Thyroid gland (tissue), 4 donors: Measurements from ENCODE around the gene C1QTNF9B. TPM values are rescaled to one million over a fixed set of nuclear protein-coding genes. Genes with fewer than 3 reads are reported as not detected.

Source experiments
- DNase-seq, 2 donors: peaks; one replicate each; pipeline ENCODE4 v3.0.0-alpha.2; 2019
- H3K27ac ChIP-seq, 3 donors: fragments of 200-600 bp; sonication (generic); 1 replicate in 2 of 3; 2 replicates in 1 of 3; pipeline ENCODE4 v1.5.1; 2016 to 2019; ENCODE audit warnings: mild to moderate bottlenecking in 1 of 3, moderate library complexity in 1 of 3
- H3K27me3 ChIP-seq: fragments of 200-600 bp; sonication (generic); one replicate; pipeline ENCODE4 v1.5.1; 2019
- H3K36me3 ChIP-seq, 2 donors: fragments of 200-600 bp; sonication (generic); one replicate each; pipeline ENCODE4 v1.5.1; 2016 to 2019
- H3K4me1 ChIP-seq, 2 donors: fragments of 200-600 bp; sonication (generic); one replicate each; pipeline ENCODE4 v1.5.1; 2017 to 2019
- H3K4me3 ChIP-seq, 3 donors: fragments of 200-600 bp; sonication (generic); replicated peaks in 1 of 3; 1 replicate in 2 of 3; 2 replicates in 1 of 3; pipeline ENCODE4 v1.5.1; 2016; ENCODE audit warnings: mild to moderate bottlenecking in 1 of 3
- H3K9me3 ChIP-seq: fragments of 200-600 bp; sonication (generic); one replicate; pipeline ENCODE4 v1.5.1; 2017
- CTCF ChIP-seq, 6 experiments: fragments of 200-600 bp in 3 of 6; fragments of 450-650 bp in 3 of 6; sonication (generic) in 3 of 6; IDR thresholded peaks; one replicate each; pipeline ENCODE4 v1.5.1; 2016 to 2019; ENCODE audit warnings: antibody characterized with exemption in 6 of 6, mild to moderate bottlenecking in 2 of 6, inconsistent platforms in 1 of 6, moderate library complexity in 1 of 6
- POLR2A ChIP-seq, 2 donors: fragments of 450-650 bp; IDR thresholded peaks; one replicate each; pipeline ENCODE4 v1.6.1; 2017; ENCODE audit warnings: antibody characterized with exemption in 2 of 2, mild to moderate bottlenecking in 2 of 2, moderate library complexity in 1 of 2
- WGBS, 2 donors: methylation state at CpG; one replicate each; pipeline ENCODE4 v1.1.5; 2017; 5-methylcytosine and 5-hydroxymethylcytosine counted together
- intact Hi-C: fragments of 100-400 bp; cut with DNase I; formaldehyde crosslinking; loops from one replicate; pipeline ENCODE4 v1.15.1; 2023
- total RNA-seq, 4 donors: library from RNA; depleted of rRNA; stranded (reverse); fragments of >200 nt; gene quantifications; one replicate each; pipeline ENCODE4 v1.2.3, GENCODE V29; 2016

Gene C1QTNF9B
- total RNA-seq, 4 donors from 2014 or later: not detected

DNA sequence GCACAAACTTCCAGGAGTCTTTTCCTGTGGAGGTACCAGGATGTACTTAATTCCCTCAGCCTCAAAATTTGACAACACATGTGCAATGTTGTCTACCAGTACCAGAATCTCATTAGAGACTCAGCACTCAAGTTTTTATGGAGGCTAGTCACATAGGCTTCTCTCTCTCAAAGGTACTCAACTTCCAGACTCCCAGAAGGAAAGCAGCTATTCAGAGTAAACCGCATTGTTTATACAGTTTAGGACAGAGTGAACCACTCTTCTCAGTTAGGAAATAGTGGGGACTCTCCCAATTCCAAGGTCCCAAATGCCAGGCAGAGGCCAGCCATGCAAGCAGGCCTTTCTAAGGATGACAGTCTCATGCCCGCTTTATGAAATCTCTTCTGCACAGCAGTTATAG lies 8.5 kb upstream of the C1QTNF9B start:
- H3K36me3 ChIP-seq: no peaks in the 10 kb centered on the region
- peaks cover 9% of the 10 kb centered on the region for H3K27me3 ChIP-seq
- no peak for DNase-seq
- intact Hi-C loops: no loop called here
- no peak for TF ChIP-seq POLR2A (IDR thresholded peaks at IDR 0.05)
- no peak for TF ChIP-seq CTCF (IDR thresholded peaks at IDR 0.05)
- no peak overlapping the region for H3K4me3 ChIP-seq
- no peaks in the 10 kb centered on the region for H3K9me3 ChIP-seq
- H3K4me1 ChIP-seq: peaks cover 9 to 10% of the 10 kb centered on the region in 2 donors
- WGBS, 2 donors: 80 to 82% methylated on average over 2 of the region's 2 CpGs
- H3K27ac ChIP-seq: no peak overlapping the region

- peaks cover 9% of the 10 kb centered on the region for H3K27me3 ChIP-seq
- no peak overlapping the region for H3K4me3 ChIP-seq
- no peaks in the 10 kb centered on the region for H3K9me3 ChIP-seq
- TF ChIP-seq POLR2A (IDR thresholded peaks at IDR 0.05): no peak
- WGBS, 2 donors: 47 to 55% methylated on average over 13 to 15 of the region's 16 CpGs
- H3K36me3 ChIP-seq: no peaks in the 10 kb centered on the region
- intact Hi-C loops: no loop called here
- no peak overlapping the region for H3K27ac ChIP-seq
- peaks cover 9 to 10% of the 10 kb centered on the region in 2 donors for H3K4me1 ChIP-seq
- no peak for DNase-seq
Measured at GRCh38 chr13:23903906-23904280, 6.6 kb upstream of the C1QTNF9B start.

DNA sequence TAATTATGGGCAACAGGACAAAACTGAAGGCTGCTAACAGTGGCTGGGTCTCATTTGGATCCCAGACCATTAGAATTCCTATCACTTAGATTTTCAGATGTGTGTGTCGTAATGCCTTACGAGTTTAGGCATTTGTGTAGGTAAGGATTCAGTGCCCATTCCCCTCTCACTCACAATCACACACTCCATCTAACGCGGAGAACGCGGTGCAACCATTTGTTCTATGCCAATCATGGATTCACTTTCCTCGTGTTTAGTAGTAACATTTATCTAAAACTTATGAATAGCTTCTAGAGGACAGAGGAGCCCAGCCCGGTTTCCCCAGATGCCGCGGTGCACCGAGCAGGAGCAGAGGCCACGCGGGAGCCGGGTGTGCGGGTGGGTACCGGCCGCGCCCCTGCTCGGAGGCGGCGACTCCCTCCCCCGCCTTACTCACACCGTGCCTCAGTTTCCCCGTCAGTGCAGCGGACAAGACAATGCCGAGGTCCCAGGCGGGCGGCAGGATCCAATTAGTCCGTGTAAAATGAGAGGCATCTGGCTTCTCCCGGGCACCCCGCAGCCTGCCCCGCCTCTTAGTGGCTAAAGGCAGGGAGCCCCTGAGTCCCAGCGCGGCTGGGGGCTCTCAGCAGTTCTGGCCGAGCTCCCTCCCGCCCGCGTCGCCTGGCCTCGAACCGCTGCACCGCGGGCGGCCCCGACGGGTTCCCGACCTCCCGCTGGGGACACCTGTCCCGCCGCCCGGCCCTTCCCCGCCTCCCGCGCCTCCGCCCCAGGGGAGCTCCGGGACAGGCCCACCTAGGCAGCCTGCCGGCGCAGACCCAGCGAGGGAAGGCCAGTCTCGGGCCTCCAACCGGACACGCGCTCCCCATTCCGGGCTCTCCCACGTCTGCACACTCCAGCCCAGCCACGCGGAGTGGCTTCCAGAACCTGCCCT lies 5.9 kb upstream of the C1QTNF9B start:
- TF ChIP-seq CTCF (IDR thresholded peaks at IDR 0.05) (no peak), POLR2A (IDR thresholded peaks at IDR 0.05) (no peak)
- Histone ChIP-seq H3K27me3 (peaks cover 9% of the 10 kb centered on the region), H3K4me1 (peaks cover 9 to 10% of the 10 kb centered on the region in 2 donors), H3K36me3 (no peaks in the 10 kb centered on the region), H3K4me3 (peak overlapping the region in 1 of 3 donors; percentile 13), H3K9me3 (no peaks in the 10 kb centered on the region), H3K27ac (no peak overlapping the region)
- WGBS, 2 donors: 22 to 24% methylated on average over 13 to 42 of the region's 67 CpGs
- DNase-seq: no peak
- intact Hi-C loops: no loop called here

GRCh38 chr13:23901365-23901764 lies 4.1 kb upstream of the C1QTNF9B start:
- intact Hi-C loops: no loop called here
- no peak overlapping the region for H3K4me3 ChIP-seq
- H3K4me1 ChIP-seq: peaks cover 9 to 10% of the 10 kb centered on the region in 2 donors
- H3K27me3 ChIP-seq: peaks cover 9% of the 10 kb centered on the region
- TF ChIP-seq CTCF (IDR thresholded peaks at IDR 0.05): no peak
- no peak for TF ChIP-seq POLR2A (IDR thresholded peaks at IDR 0.05)
- DNase-seq: no peak
- no peaks in the 10 kb centered on the region for H3K9me3 ChIP-seq
- 93 to 94% methylated on average over 4 of the region's 4 CpGs for WGBS, 2 donors
- no peaks in the 10 kb centered on the region for H3K36me3 ChIP-seq
- no peak overlapping the region for H3K27ac ChIP-seq

GRCh38 chr13:23899555-23899954 lies 2.3 kb upstream of the C1QTNF9B start:
- Histone ChIP-seq H3K9me3 (no peaks in the 10 kb centered on the region), H3K27me3 (peaks cover 9% of the 10 kb centered on the region), H3K27ac (no peak overlapping the region), H3K4me1 (peaks cover 9 to 10% of the 10 kb centered on the region in 2 donors), H3K36me3 (no peaks in the 10 kb centered on the region), H3K4me3 (no peak overlapping the region)
- peak; percentile 30 to 32 for DNase-seq
- 36 to 41% methylated on average over 4 of the region's 4 CpGs for WGBS, 2 donors
- intact Hi-C loops: no loop called here
- TF ChIP-seq POLR2A (IDR thresholded peaks at IDR 0.05): no peak
- TF ChIP-seq CTCF (IDR thresholded peaks at IDR 0.05): peak in 4 of 6 experiments; percentile 18 to 64 (median 26)
